ENCODE measurements around the gene GRAP2. TPM values are rescaled to one million over a fixed set of nuclear protein-coding genes. Genes with fewer than 3 reads are reported as not detected.
"Not testable (repeated sequence)": the region's sequence is repeated elsewhere in the genome, so short reads cannot be mapped to it uniquely, and the experiment has no call there.

Gene GRAP2
- total RNA-seq, 1 experiment from 2014 or later: not detected

GRCh38 chr22:39992894-39993293, 92.0 kb downstream of the GRAP2 start:
- DNase-seq (ENCODE audit: low spot score): not testable (repeated sequence)

- DNase-seq (ENCODE audit: low spot score): no peak
Observed at GRCh38 chr22:39994041-39994565, 93.2 kb downstream of the GRAP2 start.

GRCh38 chr22:39994566-39995392, 93.9 kb downstream of the GRAP2 start, which contains the start of gene FAM83F:
FAM83F (plus strand) TSS chr22:39994954; CDS start chr22:39995043, 89 bp downstream.
- DNase-seq (ENCODE audit: low spot score): peak; percentile 40

- DNase-seq (ENCODE audit: low spot score): no peak
Observed at GRCh38 chr22:39995393-39996252, 94.7 kb downstream of the GRAP2 start.

GRCh38 chr22:39996732-39997131, 95.8 kb downstream of the GRAP2 start:
- no peak for DNase-seq (ENCODE audit: low spot score)

- no peak for DNase-seq (ENCODE audit: low spot score)
Observed at GRCh38 chr22:39997421-39997820, 96.5 kb downstream of the GRAP2 start.

GRCh38 chr22:39997939-39998726, 97.2 kb downstream of the GRAP2 start:
- peak; percentile 51 for DNase-seq (ENCODE audit: low spot score)

GRCh38 chr22:39999144-39999757, 98.4 kb downstream of the GRAP2 start:
- DNase-seq (ENCODE audit: low spot score): peak; percentile 20

GRCh38 chr22:40000171-40000570, 99.3 kb downstream of the GRAP2 start:
- DNase-seq (ENCODE audit: low spot score): no peak

GRCh38 chr22:40001106-40001505, 100.2 kb downstream of the GRAP2 start:
- no peak for DNase-seq (ENCODE audit: low spot score)

- no peak for DNase-seq (ENCODE audit: low spot score)
Observed at GRCh38 chr22:40001800-40002577, 101.1 kb downstream of the GRAP2 start.

GRCh38 chr22:40002935-40003715, 102.2 kb downstream of the GRAP2 start:
- DNase-seq (ENCODE audit: low spot score): no peak

- DNase-seq (ENCODE audit: low spot score): no peak
Observed at GRCh38 chr22:40004836-40005235, 104.0 kb downstream of the GRAP2 start.

GRCh38 chr22:40006641-40007040, 105.8 kb downstream of the GRAP2 start:
- no peak for DNase-seq (ENCODE audit: low spot score)

GRCh38 chr22:40007853-40008710, 107.2 kb downstream of the GRAP2 start:
- no peak for DNase-seq (ENCODE audit: low spot score)

GRCh38 chr22:40008726-40009291, 107.9 kb downstream of the GRAP2 start:
- no peak for DNase-seq (ENCODE audit: low spot score)

- no peak for DNase-seq (ENCODE audit: low spot score)
Observed at GRCh38 chr22:40009292-40009774, 108.4 kb downstream of the GRAP2 start.

All from HT-29 (cell line).